DMS 273 (cell line): ENCODE results near the gene CDK1.

ENCODE experiments used
- DNase-seq: peaks from one replicate; lab custom pipeline; 2025; ENCODE audit not compliant: unreplicated experiment; lab: John Stamatoyannopoulos, UW

Gene CDK1

GRCh38 chr10:60778214-60778970 lies at the start of gene CDK1:
Gene CDK1 (plus strand): TSS chr10:60778478. CDS start chr10:60780166, 1,688 bp downstream.
- peak; percentile 98 for DNase-seq

- no peak for DNase-seq
These were observed 49.2 kb upstream of the CDK1 start for GRCh38 chr10:60729106-60729505.

- no peak for DNase-seq
These were observed 47.0 kb upstream of the CDK1 start for GRCh38 chr10:60731134-60731885.

- DNase-seq = no peak
These were observed 46.0 kb upstream of the CDK1 start for GRCh38 chr10:60732198-60732806.

GRCh38 chr10:60732807-60733516 lies 45.3 kb upstream of the CDK1 start:
- DNase-seq = peak; percentile 60

- no peak for DNase-seq
These were observed 44.8 kb upstream of the CDK1 start for GRCh38 chr10:60733517-60733822.

- no peak for DNase-seq
These were observed 44.5 kb upstream of the CDK1 start for GRCh38 chr10:60733826-60734225.

- DNase-seq = no peak
These were observed 44.1 kb upstream of the CDK1 start for GRCh38 chr10:60734226-60734625.

- DNase-seq = no peak
These were observed 43.0 kb upstream of the CDK1 start for GRCh38 chr10:60735244-60735643.

GRCh38 chr10:60737242-60737641 lies 41.0 kb upstream of the CDK1 start:
- no peak for DNase-seq

GRCh38 chr10:60739558-60739957 lies 38.7 kb upstream of the CDK1 start:
- no peak for DNase-seq

- no peak for DNase-seq
These were observed 35.8 kb upstream of the CDK1 start for GRCh38 chr10:60742512-60742911.

- DNase-seq = no peak
These were observed 30.3 kb upstream of the CDK1 start for GRCh38 chr10:60747817-60748469.

GRCh38 chr10:60753152-60753551 lies 25.1 kb upstream of the CDK1 start:
- DNase-seq = no peak

- DNase-seq = no peak
These were observed 24.5 kb upstream of the CDK1 start for GRCh38 chr10:60753817-60754216.

- DNase-seq = no peak
These were observed 20.8 kb upstream of the CDK1 start for GRCh38 chr10:60757420-60757895.

GRCh38 chr10:60759181-60759580 lies 19.1 kb upstream of the CDK1 start:
- no peak for DNase-seq

- DNase-seq = no peak
These were observed 17.5 kb upstream of the CDK1 start for GRCh38 chr10:60760711-60761210.

- no peak for DNase-seq
These were observed 15.7 kb upstream of the CDK1 start for GRCh38 chr10:60762554-60762953.

GRCh38 chr10:60767424-60767823 lies 10.9 kb upstream of the CDK1 start:
- DNase-seq = no peak

GRCh38 chr10:60769406-60769805 lies 8.9 kb upstream of the CDK1 start:
- no peak for DNase-seq
